GM12891 (cell line): ENCODE measurements around the gene TCHHL1.
"Not testable (repeated sequence)": the region's sequence is repeated elsewhere in the genome, so short reads cannot be mapped to it uniquely, and the experiment has no call there.

ENCODE experiments used
- DNase-seq: peaks from one replicate; pipeline ENCODE4 v3.0.0; 2011; ENCODE audit warnings: low spot score; ENCODE audit not compliant: insufficient read length
- FAIRE-seq: peaks from 2 replicates; lab custom pipeline; 2011; peaks lifted over from hg19 to GRCh38; lab: Jason Lieb, UNC
- PAX5 ChIP-seq: IDR thresholded peaks from 2 replicates; pipeline ENCODE4 v1.6.1; 2011; ENCODE audit warnings: low read length, moderate library complexity, mild to moderate bottlenecking; ENCODE audit not compliant: insufficient read depth, severe bottlenecking
- POLR2A ChIP-seq: IDR thresholded peaks from 2 replicates; pipeline ENCODE4 v1.6.1; 2011; ENCODE audit warnings: low read depth, low read length, control low read depth
- POLR2AphosphoS5 ChIP-seq: IDR thresholded peaks from 2 replicates; pipeline ENCODE4 v1.6.1; 2011; ENCODE audit warnings: low read depth, low read length, control low read depth
- POU2F2 ChIP-seq: IDR thresholded peaks from 2 replicates; pipeline ENCODE4 v1.6.1; 2011; ENCODE audit warnings: low read depth, mild to moderate bottlenecking, control low read depth, low read length, moderate library complexity
- SPI1 ChIP-seq: IDR thresholded peaks from 2 replicates; pipeline ENCODE4 v1.6.1; 2011; ENCODE audit warnings: low read depth, low read length, control low read depth
- TAF1 ChIP-seq: IDR thresholded peaks from 2 replicates; pipeline ENCODE4 v1.6.1; 2011; ENCODE audit warnings: low read depth, low read length, control low read depth

The TCHHL1 gene

DNA sequence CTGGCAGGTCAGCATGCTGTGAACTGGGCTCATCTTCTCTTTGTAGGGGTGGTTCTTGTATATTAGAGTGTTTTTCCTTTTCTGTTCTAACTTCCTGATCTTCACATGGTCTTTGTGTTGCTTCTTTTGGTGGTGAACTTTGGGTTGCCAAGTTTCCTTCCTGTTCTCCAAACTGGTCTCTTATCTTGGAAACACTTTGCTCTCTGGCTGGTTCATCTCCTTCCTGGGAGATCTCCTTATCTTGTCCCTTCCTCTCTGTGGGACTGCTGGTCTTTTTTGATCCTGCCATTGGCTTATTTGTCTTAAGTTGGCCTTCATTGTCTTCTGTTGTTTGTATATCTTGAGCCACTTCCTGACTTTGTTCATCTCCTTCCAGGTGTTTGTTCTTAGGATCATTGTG is 2.1 kb downstream of the TCHHL1 start:
- DNase-seq (no peak), FAIRE-seq (no peak)
- TF ChIP-seq SPI1 (no peak), TAF1 (no peak), POU2F2 (no peak), PAX5 (no peak)

DNA sequence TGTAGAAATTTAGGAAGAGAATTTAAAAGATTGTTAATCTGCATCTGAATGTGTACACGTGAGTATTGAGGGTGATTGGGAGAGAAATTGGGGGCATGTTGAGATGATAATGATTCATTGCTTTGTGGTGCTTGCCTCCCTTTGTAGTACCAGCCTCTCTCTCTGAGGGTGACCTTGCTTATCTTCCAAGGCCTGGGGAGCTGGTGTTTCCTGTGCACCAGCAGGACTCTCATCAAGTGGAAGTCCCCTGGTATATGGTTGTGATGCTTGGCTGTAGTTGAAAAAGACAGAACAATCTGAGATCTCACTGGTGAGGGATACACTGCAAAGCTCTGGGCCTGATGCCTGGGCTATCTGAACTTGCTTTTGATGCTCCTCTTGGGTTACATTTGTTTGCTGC is 4.0 kb downstream of the TCHHL1 start:
- TF ChIP-seq POLR2AphosphoS5, result no peak
- TF ChIP-seq SPI1, result no peak
- no peak for TF ChIP-seq TAF1
- TF ChIP-seq POLR2A, result no peak
- no peak for TF ChIP-seq POU2F2
- no peak for TF ChIP-seq PAX5
- DNase-seq (no peak), FAIRE-seq (no peak)

DNA sequence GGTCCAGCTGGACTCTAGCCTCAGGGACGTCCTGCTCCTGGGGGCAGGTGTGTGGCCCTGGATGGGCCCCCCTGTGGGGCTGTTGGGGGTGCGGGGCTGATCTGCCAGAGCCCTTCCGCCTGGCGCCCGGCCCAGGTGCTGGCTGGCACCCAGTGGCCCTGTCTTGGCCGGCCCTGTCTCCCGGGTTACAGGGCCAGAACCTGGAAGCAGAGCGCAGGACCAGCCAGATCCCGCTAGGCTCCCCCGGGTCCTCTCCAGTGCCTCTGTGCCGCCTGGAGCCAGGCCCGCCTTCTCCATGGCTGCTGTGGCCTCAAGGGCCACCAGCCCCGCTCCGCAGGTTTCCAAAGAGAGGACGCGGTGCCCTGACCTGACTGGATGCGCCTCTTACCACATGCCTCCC is 7.8 kb downstream of the TCHHL1 start:
- DNase-seq, FAIRE-seq: not testable (repeated sequence)

DNA sequence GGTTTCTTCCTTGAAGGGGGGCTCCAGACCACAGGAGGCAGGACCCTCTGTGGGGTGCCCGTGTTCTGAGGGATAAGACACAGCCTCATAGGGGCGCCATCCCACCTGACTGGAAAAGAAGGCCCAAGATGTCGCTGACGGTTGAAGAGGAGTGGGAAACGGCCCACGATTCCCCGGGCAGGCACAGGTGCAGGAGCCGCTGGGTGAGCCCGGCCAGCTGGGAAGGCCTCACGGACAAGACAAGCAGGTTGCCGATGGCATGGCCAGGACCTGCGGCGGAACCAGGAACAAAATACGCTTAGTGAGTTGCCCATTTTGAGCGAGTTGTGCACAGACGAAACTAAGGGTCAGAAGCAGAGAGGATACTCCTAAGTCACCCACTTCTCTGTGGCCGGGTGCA is 8.4 kb downstream of the TCHHL1 start:
- DNase-seq, FAIRE-seq: not testable (repeated sequence)

DNA sequence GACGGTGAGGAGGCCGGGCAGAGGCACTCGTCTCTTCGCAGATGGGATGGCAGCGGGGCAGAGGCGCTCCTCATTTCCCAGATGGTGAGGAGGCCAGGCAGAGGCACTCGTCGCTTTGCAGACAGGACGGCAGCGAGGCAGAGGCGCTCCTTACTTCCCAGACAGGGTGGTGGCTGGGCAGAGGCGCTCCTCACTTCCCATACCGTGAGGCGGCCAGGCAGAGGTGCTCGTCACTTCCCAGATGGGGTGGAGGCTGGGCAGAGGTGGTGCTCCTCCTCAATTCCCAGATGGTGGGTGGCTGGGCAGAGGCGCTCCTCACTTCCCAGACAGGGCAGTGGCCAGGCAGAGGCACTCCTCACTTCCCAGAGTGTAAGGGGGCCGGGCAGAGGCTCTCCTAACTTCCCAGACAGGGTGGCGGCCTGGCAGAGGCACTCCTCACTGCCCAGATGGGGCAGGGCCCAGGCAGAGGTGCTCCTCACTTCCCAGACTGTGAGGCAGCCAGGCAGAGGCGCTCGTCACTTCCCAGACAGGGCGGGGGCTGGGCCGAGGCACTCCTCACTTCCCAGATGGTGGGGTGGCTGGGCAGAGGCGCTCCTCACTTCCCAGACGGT is 9.9 kb downstream of the TCHHL1 start:
- FAIRE-seq (no peak), DNase-seq (no peak)

DNA sequence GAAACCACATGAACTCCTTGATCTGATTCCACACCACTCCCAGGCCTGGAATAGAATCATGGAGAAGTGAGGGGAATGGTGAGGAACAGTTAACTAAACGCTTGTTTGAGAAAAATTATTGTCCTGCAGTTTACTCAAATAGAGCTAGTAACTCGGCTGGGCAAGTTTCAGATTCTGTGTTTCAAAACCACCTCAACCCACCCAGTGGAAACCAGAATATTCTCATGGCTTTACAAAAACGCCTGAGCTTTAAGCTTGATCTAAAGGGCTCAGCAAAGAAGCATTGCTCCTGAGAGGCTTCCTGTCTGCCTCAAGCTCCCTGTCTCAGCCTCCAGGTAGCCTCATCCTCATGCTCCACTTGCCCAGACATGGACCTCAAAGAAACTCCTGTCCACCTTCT is 16.6 kb downstream of the TCHHL1 start:
- DNase-seq (no peak), FAIRE-seq (no peak)
- TF ChIP-seq SPI1 (no peak), POU2F2 (no peak), POLR2AphosphoS5 (no peak), POLR2A (no peak), TAF1 (no peak), PAX5 (no peak)

More for the DNA sequence above, 9.9 kb downstream of the TCHHL1 start:
- TF ChIP-seq SPI1 (no peak), POU2F2 (no peak), POLR2AphosphoS5 (no peak), TAF1 (no peak), POLR2A (no peak), PAX5 (no peak)

DNA sequence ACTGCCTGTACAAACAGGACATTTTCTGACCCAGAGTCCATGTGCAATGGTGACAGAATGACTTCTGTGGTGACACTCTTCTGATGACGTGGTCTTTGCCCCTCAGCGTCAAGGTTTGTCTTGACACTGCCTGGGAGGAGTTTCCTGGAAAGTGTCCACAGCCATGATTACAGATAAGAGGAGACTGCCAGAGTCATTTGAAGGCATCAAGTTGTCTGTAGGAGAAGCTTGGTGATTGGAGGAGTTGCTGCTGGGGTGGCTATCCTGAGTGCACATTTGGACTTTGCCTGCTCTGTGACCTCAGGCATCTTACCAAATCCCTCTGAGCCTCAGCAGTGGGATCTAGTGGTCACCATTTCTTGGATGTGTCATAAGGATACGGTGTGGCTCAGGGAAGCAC is 17.7 kb downstream of the TCHHL1 start:
- TF ChIP-seq POU2F2, result no peak
- TF ChIP-seq TAF1, result no peak
- no peak for TF ChIP-seq PAX5
- no peak for TF ChIP-seq SPI1
- no peak for TF ChIP-seq POLR2AphosphoS5
- no peak for TF ChIP-seq POLR2A
- no peak for FAIRE-seq

DNA sequence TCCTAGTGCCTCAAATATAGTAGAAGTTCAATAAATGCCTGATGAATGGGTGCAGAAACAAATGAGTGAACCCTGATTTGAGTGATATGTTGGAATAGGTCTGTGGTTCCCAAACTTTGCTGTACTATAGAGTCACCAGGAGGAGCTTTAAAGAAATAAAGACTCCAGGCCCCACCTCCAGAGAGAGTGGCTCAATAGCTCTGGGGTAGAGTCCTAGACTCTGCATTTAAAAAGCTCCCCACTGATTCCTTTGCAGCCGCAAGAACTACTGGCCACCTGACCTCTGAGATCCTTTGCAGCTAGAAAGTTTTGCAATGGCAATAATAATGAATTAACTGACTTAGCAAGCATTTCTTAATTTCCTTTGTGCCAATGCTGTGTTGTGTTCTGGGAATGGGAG is 20.9 kb downstream of the TCHHL1 start:
- TF ChIP-seq SPI1 (no peak), POLR2A (no peak), POLR2AphosphoS5 (no peak), TAF1 (no peak), POU2F2 (no peak), PAX5 (no peak)
- DNase-seq (no peak), FAIRE-seq (no peak)

More for the DNA sequence above, 17.7 kb downstream of the TCHHL1 start:
- no peak for DNase-seq

DNA sequence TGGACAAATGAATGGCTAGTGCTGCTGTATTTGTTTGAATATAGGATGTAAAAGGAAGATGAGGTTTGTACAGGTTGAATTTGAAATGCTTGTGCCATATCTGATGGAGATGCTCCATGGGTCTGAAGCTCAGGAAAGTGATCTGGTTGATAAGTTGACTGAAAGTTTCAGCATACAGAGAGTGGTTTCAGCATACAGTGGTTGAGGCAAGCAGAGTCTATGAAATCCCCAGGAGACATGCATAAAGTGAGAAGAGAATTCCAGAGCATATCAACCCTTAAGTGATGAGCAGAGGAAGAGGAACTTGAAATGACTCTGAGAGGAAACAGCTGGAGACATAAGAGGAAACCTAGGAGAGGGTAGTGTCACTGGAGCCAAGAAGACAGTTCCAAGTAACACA is 21.7 kb downstream of the TCHHL1 start:
- DNase-seq, result no peak
- FAIRE-seq, result no peak
- no peak for TF ChIP-seq SPI1
- no peak for TF ChIP-seq POLR2A
- TF ChIP-seq TAF1, result no peak
- TF ChIP-seq POLR2AphosphoS5, result no peak
- no peak for TF ChIP-seq PAX5
- no peak for TF ChIP-seq POU2F2

DNA sequence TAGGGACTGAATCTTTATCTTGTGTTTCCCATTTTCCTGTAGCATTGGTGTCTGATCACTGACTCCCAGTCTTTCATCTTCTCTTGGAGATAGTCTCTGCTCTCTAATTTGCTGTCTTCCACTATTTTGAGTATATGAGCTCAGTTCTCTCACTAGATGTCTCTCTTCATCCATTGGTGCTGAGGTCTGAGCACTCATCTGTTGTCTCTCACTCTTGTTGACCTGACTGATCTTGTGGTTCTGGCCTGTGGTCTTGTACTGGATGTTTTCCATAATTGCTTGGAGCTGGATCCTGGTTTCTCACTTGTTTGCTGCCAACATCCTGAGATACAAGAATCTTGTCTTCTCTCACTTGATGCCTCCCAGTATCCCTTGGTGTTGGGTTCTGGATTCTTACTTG is 26.9 kb downstream of the TCHHL1 start:
- FAIRE-seq (no peak), DNase-seq (no peak)
- TF ChIP-seq POLR2AphosphoS5, result no peak
- TF ChIP-seq TAF1, result no peak
- TF ChIP-seq POU2F2, result no peak

DNA sequence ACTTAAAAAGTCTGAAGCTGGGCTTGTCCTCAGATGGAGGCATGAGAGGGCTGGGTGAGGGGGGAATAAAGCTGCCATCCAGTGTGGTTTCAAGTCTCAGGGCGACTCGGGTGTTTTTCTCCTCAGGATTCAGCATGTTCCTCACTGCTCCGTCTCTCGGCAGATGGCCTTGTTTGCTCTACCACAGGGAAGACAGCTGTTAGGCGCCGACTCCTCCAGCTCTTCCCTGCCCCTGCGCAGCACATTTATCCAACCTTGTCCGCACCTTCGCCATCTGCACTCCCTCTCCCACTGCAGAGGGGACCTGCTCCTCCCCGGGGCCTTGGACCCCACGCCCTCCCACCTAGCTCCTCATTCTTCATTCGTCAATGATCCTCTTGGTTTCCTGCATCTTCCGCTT is 35.5 kb downstream of the TCHHL1 start:
- no peak for FAIRE-seq
- no peak for TF ChIP-seq PAX5
- no peak for TF ChIP-seq POU2F2
- TF ChIP-seq POLR2AphosphoS5, result no peak
- no peak for DNase-seq

DNA sequence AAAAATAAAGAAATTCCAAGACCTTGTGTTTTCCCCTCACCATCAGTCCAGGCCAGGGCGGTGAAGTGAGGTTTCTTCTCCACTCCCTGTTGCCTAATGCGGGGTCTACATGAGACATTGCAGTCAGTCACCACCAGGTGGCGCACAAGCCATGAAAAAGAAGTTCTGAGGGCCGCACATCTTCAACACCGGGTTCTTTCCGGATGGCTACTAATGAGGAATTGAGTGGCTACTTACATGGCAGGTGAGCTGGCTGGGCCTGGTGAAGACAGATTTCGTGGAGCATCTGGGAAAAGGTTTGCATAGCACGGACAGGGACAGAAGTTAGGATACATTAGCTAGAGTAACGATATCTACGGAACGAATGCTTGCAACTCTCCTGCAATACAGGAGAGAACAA is 36.3 kb downstream of the TCHHL1 start:
- DNase-seq (no peak), FAIRE-seq (peak; percentile 80)
- TF ChIP-seq TAF1 (no peak), SPI1 (no peak), PAX5 (no peak), POLR2AphosphoS5 (no peak), POLR2A (no peak), POU2F2 (no peak)
